Measurements from ENCODE around the gene KEL. TPM values are rescaled to one million over a fixed set of nuclear protein-coding genes. Genes with fewer than 3 reads are reported as not detected.

KEL gene
- total RNA-seq, 1 donor, result not detected

DNA sequence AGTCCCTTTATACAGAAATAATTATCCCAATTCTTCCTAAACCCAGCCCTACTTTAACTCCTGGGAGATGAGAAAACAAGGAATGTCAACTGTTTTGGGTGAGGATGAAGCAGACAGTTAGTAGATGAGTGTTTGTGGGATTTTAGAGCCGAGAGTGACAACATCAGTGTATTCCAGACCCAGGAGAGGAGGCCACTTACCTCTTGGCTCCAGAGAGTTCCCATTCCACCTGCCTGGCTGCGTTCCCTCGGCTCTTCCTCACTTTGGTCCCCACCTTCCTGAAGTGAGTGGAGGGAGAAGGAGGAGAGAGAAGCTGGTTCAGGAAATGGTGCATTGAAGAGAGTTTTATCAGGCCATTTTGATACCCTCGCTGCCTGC, 579 bp downstream of the KEL start:
- no peaks in the 10 kb centered on the region for H3K4me1 ChIP-seq (ENCODE audit: insufficient read depth, low read length)
- H3K79me2 ChIP-seq (ENCODE audit: insufficient read depth, low read length), result no peaks in the 10 kb centered on the region
- DNase-seq (ENCODE audit: insufficient read length, low spot score, missing footprints), result no peak
- no peaks in the 10 kb centered on the region for H3K27me3 ChIP-seq (ENCODE audit: insufficient read depth, low read length)
- H3K27ac ChIP-seq (ENCODE audit: low read depth, low read length), result no peak overlapping the region
- H3K36me3 ChIP-seq (ENCODE audit: insufficient read depth, low read length), result no peaks in the 10 kb centered on the region
- no peak overlapping the region for H3K4me2 ChIP-seq (ENCODE audit: insufficient read depth, low read length)
- no peak overlapping the region for H3K4me3 ChIP-seq (ENCODE audit: insufficient read depth, low read length)
- H4K20me1 ChIP-seq (ENCODE audit: insufficient read depth, low read length), result no peaks in the 10 kb centered on the region
- TF ChIP-seq, protein P1, sequence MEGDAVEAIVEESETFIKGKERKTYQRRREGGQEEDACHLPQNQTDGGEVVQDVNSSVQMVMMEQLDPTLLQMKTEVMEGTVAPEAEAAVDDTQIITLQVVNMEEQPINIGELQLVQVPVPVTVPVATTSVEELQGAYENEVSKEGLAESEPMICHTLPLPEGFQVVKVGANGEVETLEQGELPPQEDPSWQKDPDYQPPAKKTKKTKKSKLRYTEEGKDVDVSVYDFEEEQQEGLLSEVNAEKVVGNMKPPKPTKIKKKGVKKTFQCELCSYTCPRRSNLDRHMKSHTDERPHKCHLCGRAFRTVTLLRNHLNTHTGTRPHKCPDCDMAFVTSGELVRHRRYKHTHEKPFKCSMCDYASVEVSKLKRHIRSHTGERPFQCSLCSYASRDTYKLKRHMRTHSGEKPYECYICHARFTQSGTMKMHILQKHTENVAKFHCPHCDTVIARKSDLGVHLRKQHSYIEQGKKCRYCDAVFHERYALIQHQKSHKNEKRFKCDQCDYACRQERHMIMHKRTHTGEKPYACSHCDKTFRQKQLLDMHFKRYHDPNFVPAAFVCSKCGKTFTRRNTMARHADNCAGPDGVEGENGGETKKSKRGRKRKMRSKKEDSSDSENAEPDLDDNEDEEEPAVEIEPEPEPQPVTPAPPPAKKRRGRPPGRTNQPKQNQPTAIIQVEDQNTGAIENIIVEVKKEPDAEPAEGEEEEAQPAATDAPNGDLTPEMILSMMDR (IDR thresholded peaks at IDR 0.05; ENCODE audit: extremely low read depth, low read depth, low read length), result no peak
- no peaks in the 10 kb centered on the region for H3K9me3 ChIP-seq (ENCODE audit: low read depth, low read length)
- no peak overlapping the region for H2AFZ ChIP-seq (ENCODE audit: low read length)

GRCh38 chr7:142960955-142961512, 1.1 kb downstream of the KEL start:
- Histone ChIP-seq H3K27ac (ENCODE audit: low read depth, low read length) (no peak overlapping the region), H3K9me3 (ENCODE audit: low read depth, low read length) (no peaks in the 10 kb centered on the region), H4K20me1 (ENCODE audit: insufficient read depth, low read length) (no peaks in the 10 kb centered on the region), H3K27me3 (ENCODE audit: insufficient read depth, low read length) (no peaks in the 10 kb centered on the region), H2AFZ (ENCODE audit: low read length) (no peak overlapping the region), H3K4me3 (ENCODE audit: insufficient read depth, low read length) (no peak overlapping the region), H3K4me2 (ENCODE audit: insufficient read depth, low read length) (no peak overlapping the region), H3K36me3 (ENCODE audit: insufficient read depth, low read length) (no peaks in the 10 kb centered on the region), H3K4me1 (ENCODE audit: insufficient read depth, low read length) (no peaks in the 10 kb centered on the region), H3K79me2 (ENCODE audit: insufficient read depth, low read length) (no peaks in the 10 kb centered on the region)
- TF ChIP-seq, protein P1 (IDR thresholded peaks at IDR 0.05; ENCODE audit: extremely low read depth, low read depth, low read length), result no peak
- DNase-seq (ENCODE audit: insufficient read length, low spot score, missing footprints), result no peak

- Histone ChIP-seq H2AFZ (ENCODE audit: low read length) (no peak overlapping the region), H3K27ac (ENCODE audit: low read depth, low read length) (no peak overlapping the region), H4K20me1 (ENCODE audit: insufficient read depth, low read length) (no peaks in the 10 kb centered on the region), H3K36me3 (ENCODE audit: insufficient read depth, low read length) (no peaks in the 10 kb centered on the region), H3K79me2 (ENCODE audit: insufficient read depth, low read length) (no peaks in the 10 kb centered on the region), H3K4me1 (ENCODE audit: insufficient read depth, low read length) (no peaks in the 10 kb centered on the region), H3K4me3 (ENCODE audit: insufficient read depth, low read length) (no peak overlapping the region), H3K27me3 (ENCODE audit: insufficient read depth, low read length) (no peaks in the 10 kb centered on the region), H3K4me2 (ENCODE audit: insufficient read depth, low read length) (no peak overlapping the region), H3K9me3 (ENCODE audit: low read depth, low read length) (no peaks in the 10 kb centered on the region)
- DNase-seq (ENCODE audit: insufficient read length, low spot score, missing footprints), result no peak
- TF ChIP-seq, protein P1 (IDR thresholded peaks at IDR 0.05; ENCODE audit: extremely low read depth, low read depth, low read length), result no peak
Observed at GRCh38 chr7:142959202-142959601, 3.0 kb downstream of the KEL start.

- Histone ChIP-seq H3K36me3 (ENCODE audit: insufficient read depth, low read length) (no peaks in the 10 kb centered on the region), H3K4me2 (ENCODE audit: insufficient read depth, low read length) (no peak overlapping the region), H2AFZ (ENCODE audit: low read length) (no peak overlapping the region), H3K4me3 (ENCODE audit: insufficient read depth, low read length) (no peak overlapping the region), H3K27me3 (ENCODE audit: insufficient read depth, low read length) (no peaks in the 10 kb centered on the region), H3K27ac (ENCODE audit: low read depth, low read length) (no peak overlapping the region), H4K20me1 (ENCODE audit: insufficient read depth, low read length) (no peaks in the 10 kb centered on the region), H3K4me1 (ENCODE audit: insufficient read depth, low read length) (no peaks in the 10 kb centered on the region), H3K79me2 (ENCODE audit: insufficient read depth, low read length) (no peaks in the 10 kb centered on the region), H3K9me3 (ENCODE audit: low read depth, low read length) (no peaks in the 10 kb centered on the region)
- TF ChIP-seq, protein P1 (IDR thresholded peaks at IDR 0.05; ENCODE audit: extremely low read depth, low read depth, low read length), result no peak
- no peak for DNase-seq (ENCODE audit: insufficient read length, low spot score, missing footprints)
Observed at GRCh38 chr7:142957723-142958122, 4.4 kb downstream of the KEL start.
